WTC11 (cell line): ENCODE results near the gene IL1RAPL2. TPM values are rescaled to one million over a fixed set of nuclear protein-coding genes. Genes with fewer than 3 reads are reported as not detected.

Source experiments
- ATAC-seq: fragments of 200-7000 bp; cut with Tn5 transposase; 2 replicates; pipeline ENCODE4 v1.10.0; 2021; ENCODE audit warnings: mild to moderate bottlenecking, moderate library complexity
- CTCF ChIA-PET: fragments of 300-600 bp; sonication (Branson Sonifier 250); formaldehyde crosslinking; loops from one replicate; lab custom pipeline; 2021; ENCODE audit warnings: antibody characterized with exemption; lab: Charles Lee
- POLR2A ChIA-PET: fragments of 350-600 bp; sonication (Branson Sonifier 250); formaldehyde crosslinking; loops from one replicate; lab custom pipeline; 2021; ENCODE audit warnings: antibody characterized with exemption; lab: Charles Lee
- DNase-seq: peaks from one replicate; pipeline ENCODE4 v3.0.0; 2021; ENCODE audit warnings: low spot score
- H3K27ac Mint-ChIP-seq: 2 replicates; pipeline ENCODE4 v1.8.0; 2021; ENCODE audit warnings: mixed read lengths
- H3K27me3 Mint-ChIP-seq: 2 replicates; pipeline ENCODE4 v1.8.0; 2021; ENCODE audit warnings: low read depth, mild to moderate bottlenecking, moderate library complexity, mixed read lengths
- H3K36me3 Mint-ChIP-seq: 2 replicates; pipeline ENCODE4 v1.8.0; 2021; ENCODE audit warnings: mixed read lengths
- H3K4me1 Mint-ChIP-seq: 2 replicates; pipeline ENCODE4 v1.8.0; 2022; ENCODE audit warnings: mixed read lengths
- H3K4me3 Mint-ChIP-seq: 2 replicates; pipeline ENCODE4 v1.8.0; 2021; ENCODE audit warnings: mild to moderate bottlenecking, moderate library complexity, mixed read lengths
- H3K9me3 Mint-ChIP-seq: 2 replicates; pipeline ENCODE4 v1.8.0; 2021; ENCODE audit warnings: mixed read lengths
- ATF1 ChIP-seq: sonication (generic); formaldehyde crosslinking; IDR thresholded peaks from 2 replicates; pipeline ENCODE4 v1.8.1; 2023; ENCODE audit warnings: mild to moderate bottlenecking, moderate library complexity, missing genetic modification reagents
- E2F5 ChIP-seq: sonication (generic); formaldehyde crosslinking; IDR thresholded peaks from 2 replicates; pipeline ENCODE4 v1.8.1; 2022; ENCODE audit warnings: mild to moderate bottlenecking, moderate library complexity, missing genetic modification reagents
- ELF4 ChIP-seq: sonication (generic); formaldehyde crosslinking; IDR thresholded peaks from 2 replicates; pipeline ENCODE4 v1.8.1; 2022; ENCODE audit warnings: low read depth, mild to moderate bottlenecking, moderate library complexity, missing genetic modification reagents
- FOXK1 ChIP-seq: sonication (generic); formaldehyde crosslinking; IDR thresholded peaks from 2 replicates; pipeline ENCODE4 v1.8.0; 2022; ENCODE audit warnings: mild to moderate bottlenecking, moderate library complexity, missing genetic modification reagents
- GTF2I ChIP-seq: fragments of 250-450 bp; sonication (Bioruptor Pico); conservative IDR thresholded peaks from 2 replicates; pipeline ENCODE4 v1.4.0; 2021; ENCODE audit warnings: mild to moderate bottlenecking
- JAZF1 ChIP-seq: fragments of 250-450 bp; sonication (Bioruptor Pico); IDR thresholded peaks from 2 replicates; pipeline ENCODE4 v1.9.0; 2021; ENCODE audit warnings: moderate library complexity, mild to moderate bottlenecking, inconsistent platforms
- NFE2L1 ChIP-seq: sonication (generic); formaldehyde crosslinking; IDR thresholded peaks from 2 replicates; pipeline ENCODE4 v1.8.1; 2023; ENCODE audit warnings: missing genetic modification reagents
- NR3C1 ChIP-seq: sonication (generic); formaldehyde crosslinking; conservative IDR thresholded peaks from 2 replicates; pipeline ENCODE4 v1.8.1; 2023; ENCODE audit warnings: low read depth, mild to moderate bottlenecking, missing genetic modification reagents
- OVOL2 ChIP-seq: fragments of 250-450 bp; sonication (Bioruptor Pico); IDR thresholded peaks from 2 replicates; pipeline ENCODE4 v1.9.0; 2021; ENCODE audit warnings: mild to moderate bottlenecking, borderline replicate concordance
- SMAD4 ChIP-seq: sonication (generic); formaldehyde crosslinking; IDR thresholded peaks from 2 replicates; pipeline ENCODE4 v1.8.0; 2022; ENCODE audit warnings: mild to moderate bottlenecking, missing genetic modification reagents
- SP1 ChIP-seq: sonication (generic); formaldehyde crosslinking; conservative IDR thresholded peaks from 2 replicates; pipeline ENCODE4 v1.8.1; 2022; ENCODE audit warnings: missing genetic modification reagents
- ZNF281 ChIP-seq: sonication (generic); formaldehyde crosslinking; IDR thresholded peaks from 2 replicates; pipeline ENCODE4 v1.8.0; 2023; ENCODE audit warnings: mild to moderate bottlenecking, missing genetic modification reagents
- ZNF416 ChIP-seq: fragments of 250-450 bp; sonication (Bioruptor Pico); IDR thresholded peaks from 2 replicates; pipeline ENCODE4 v1.9.0; 2021; ENCODE audit warnings: mild to moderate bottlenecking, inconsistent platforms
- ZNF671 ChIP-seq: fragments of 250-450 bp; sonication (Bioruptor Pico); IDR thresholded peaks from 2 replicates; pipeline ENCODE4 v1.8.0; 2021; ENCODE audit warnings: mild to moderate bottlenecking
- total RNA-seq: library from RNA; stranded (reverse); gene quantifications from 3 replicates; pipeline ENCODE4 v1.2.3, GENCODE V29; 2021
- TF ChIP-seq, protein P1 (sequence below): sonication (generic); formaldehyde crosslinking; IDR thresholded peaks from 2 replicates; pipeline ENCODE4 v1.8.0; 2023; ENCODE audit warnings: missing genetic modification reagents, mild to moderate bottlenecking, borderline replicate concordance
- TF ChIP-seq, protein P2 (sequence below): sonication (generic); formaldehyde crosslinking; IDR thresholded peaks from 2 replicates; pipeline ENCODE4 v1.8.1; 2023; ENCODE audit warnings: mild to moderate bottlenecking, missing genetic modification reagents
- TF ChIP-seq, protein P3 (sequence below): fragments of 200-600 bp; IDR thresholded peaks from 2 replicates; pipeline ENCODE4 v1.8.0; 2022; ENCODE audit warnings: antibody characterized with exemption
- TF ChIP-seq, protein P4 (sequence below): sonication (generic); formaldehyde crosslinking; IDR thresholded peaks from 2 replicates; pipeline ENCODE4 v1.8.1; 2022; ENCODE audit warnings: mild to moderate bottlenecking, missing genetic modification reagents, moderate library complexity, borderline replicate concordance

The IL1RAPL2 gene
- total RNA-seq, 1 experiment from 2014 or later = 0.09 TPM

DNA sequence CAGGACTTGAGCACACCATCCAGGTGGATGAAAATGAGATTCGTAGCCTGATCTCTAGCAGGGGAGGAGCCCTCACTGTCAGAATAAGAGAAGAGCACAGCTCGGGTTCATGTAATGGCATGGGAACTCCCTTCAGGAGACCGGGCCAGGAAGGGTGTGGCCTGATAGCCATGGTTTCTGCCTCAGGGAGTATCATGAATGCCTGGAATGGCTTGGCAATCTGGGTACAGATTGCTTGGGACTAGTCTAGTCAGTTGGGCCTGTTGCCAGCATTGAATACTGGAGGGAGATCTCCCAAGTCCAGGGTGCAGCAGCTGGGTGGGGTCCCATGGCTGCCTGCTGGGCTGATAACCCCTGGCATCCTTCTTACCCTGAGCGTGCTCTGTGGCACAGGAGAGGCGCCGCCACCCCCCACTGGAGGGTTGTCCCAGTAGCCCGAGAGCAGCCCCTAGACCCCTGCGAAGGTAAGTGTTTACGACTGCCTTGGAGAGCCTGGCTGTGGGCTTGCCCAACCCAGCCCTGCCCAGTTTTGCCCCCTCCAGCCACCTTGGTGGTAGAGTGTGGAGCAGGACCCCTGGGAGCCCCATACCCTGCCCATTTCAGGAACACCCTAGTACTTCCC lies 355.7 kb downstream of the IL1RAPL2 start (continued):
- TF ChIP-seq, protein P1, sequence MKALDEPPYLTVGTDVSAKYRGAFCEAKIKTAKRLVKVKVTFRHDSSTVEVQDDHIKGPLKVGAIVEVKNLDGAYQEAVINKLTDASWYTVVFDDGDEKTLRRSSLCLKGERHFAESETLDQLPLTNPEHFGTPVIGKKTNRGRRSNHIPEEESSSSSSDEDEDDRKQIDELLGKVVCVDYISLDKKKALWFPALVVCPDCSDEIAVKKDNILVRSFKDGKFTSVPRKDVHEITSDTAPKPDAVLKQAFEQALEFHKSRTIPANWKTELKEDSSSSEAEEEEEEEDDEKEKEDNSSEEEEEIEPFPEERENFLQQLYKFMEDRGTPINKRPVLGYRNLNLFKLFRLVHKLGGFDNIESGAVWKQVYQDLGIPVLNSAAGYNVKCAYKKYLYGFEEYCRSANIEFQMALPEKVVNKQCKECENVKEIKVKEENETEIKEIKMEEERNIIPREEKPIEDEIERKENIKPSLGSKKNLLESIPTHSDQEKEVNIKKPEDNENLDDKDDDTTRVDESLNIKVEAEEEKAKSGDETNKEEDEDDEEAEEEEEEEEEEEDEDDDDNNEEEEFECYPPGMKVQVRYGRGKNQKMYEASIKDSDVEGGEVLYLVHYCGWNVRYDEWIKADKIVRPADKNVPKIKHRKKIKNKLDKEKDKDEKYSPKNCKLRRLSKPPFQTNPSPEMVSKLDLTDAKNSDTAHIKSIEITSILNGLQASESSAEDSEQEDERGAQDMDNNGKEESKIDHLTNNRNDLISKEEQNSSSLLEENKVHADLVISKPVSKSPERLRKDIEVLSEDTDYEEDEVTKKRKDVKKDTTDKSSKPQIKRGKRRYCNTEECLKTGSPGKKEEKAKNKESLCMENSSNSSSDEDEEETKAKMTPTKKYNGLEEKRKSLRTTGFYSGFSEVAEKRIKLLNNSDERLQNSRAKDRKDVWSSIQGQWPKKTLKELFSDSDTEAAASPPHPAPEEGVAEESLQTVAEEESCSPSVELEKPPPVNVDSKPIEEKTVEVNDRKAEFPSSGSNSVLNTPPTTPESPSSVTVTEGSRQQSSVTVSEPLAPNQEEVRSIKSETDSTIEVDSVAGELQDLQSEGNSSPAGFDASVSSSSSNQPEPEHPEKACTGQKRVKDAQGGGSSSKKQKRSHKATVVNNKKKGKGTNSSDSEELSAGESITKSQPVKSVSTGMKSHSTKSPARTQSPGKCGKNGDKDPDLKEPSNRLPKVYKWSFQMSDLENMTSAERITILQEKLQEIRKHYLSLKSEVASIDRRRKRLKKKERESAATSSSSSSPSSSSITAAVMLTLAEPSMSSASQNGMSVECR (CRISPR knock-in tag) = no peak
- no peak for TF ChIP-seq E2F5 (CRISPR knock-in tag)
- no peak for TF ChIP-seq NFE2L1
- no peak for TF ChIP-seq NR3C1 (CRISPR knock-in tag)
- TF ChIP-seq SMAD4 (CRISPR knock-in tag) = no peak
- no peak for TF ChIP-seq ZNF671 (CRISPR knock-in tag)
- TF ChIP-seq, protein P2, sequence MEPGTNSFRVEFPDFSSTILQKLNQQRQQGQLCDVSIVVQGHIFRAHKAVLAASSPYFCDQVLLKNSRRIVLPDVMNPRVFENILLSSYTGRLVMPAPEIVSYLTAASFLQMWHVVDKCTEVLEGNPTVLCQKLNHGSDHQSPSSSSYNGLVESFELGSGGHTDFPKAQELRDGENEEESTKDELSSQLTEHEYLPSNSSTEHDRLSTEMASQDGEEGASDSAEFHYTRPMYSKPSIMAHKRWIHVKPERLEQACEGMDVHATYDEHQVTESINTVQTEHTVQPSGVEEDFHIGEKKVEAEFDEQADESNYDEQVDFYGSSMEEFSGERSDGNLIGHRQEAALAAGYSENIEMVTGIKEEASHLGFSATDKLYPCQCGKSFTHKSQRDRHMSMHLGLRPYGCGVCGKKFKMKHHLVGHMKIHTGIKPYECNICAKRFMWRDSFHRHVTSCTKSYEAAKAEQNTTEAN (CRISPR knock-in tag) = no peak

DNA sequence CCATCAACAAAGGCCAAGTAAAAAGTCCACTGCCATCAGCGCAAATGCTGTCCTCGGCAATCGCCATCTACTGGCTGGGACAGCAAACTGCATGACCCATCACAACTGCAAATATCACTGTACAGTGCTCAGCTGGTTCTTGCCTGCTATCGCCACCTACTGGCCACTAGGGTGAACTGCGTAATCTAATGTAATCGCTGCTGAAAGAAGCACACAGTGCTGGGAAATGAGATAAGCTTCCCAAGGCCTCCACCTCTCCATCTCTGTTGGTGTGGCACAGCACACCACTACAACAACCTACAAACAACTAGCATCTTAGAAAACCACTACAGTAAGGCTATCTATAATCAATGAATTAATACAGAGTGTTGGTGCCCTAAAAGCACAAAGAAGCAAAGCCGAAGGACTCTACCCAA lies 356.2 kb downstream of the IL1RAPL2 start:
- CTCF ChIA-PET = interaction anchor here (0.6 to 2.5 kb wide), 19 partner anchors 9 to 400 kb away, joined by 3 to 29 read pairs (median 4); partner anchors contain the start of gene IL1RAPL2
- Mint-ChIP-seq H3K36me3 (no peaks in the 10 kb centered on the region), H3K4me1 (peaks cover 2% of the 10 kb centered on the region; the same call in 1 of the 2 replicates)
- no peak for TF ChIP-seq ELF4 (CRISPR knock-in tag)
- TF ChIP-seq, protein P3, sequence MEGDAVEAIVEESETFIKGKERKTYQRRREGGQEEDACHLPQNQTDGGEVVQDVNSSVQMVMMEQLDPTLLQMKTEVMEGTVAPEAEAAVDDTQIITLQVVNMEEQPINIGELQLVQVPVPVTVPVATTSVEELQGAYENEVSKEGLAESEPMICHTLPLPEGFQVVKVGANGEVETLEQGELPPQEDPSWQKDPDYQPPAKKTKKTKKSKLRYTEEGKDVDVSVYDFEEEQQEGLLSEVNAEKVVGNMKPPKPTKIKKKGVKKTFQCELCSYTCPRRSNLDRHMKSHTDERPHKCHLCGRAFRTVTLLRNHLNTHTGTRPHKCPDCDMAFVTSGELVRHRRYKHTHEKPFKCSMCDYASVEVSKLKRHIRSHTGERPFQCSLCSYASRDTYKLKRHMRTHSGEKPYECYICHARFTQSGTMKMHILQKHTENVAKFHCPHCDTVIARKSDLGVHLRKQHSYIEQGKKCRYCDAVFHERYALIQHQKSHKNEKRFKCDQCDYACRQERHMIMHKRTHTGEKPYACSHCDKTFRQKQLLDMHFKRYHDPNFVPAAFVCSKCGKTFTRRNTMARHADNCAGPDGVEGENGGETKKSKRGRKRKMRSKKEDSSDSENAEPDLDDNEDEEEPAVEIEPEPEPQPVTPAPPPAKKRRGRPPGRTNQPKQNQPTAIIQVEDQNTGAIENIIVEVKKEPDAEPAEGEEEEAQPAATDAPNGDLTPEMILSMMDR = peak; percentile 85
- TF ChIP-seq, all 79 proteins: peak for 1
- ATAC-seq (peak; percentile 98), DNase-seq (peak; percentile 74)
- H3K4me3 Mint-ChIP-seq = no peak overlapping the region
- POLR2A ChIA-PET = no interaction called here
- no peak overlapping the region for H3K27ac Mint-ChIP-seq
- H3K27me3 Mint-ChIP-seq = no peaks in the 10 kb centered on the region
- no peaks in the 10 kb centered on the region for H3K9me3 Mint-ChIP-seq

- Mint-ChIP-seq H3K36me3 (no peaks in the 10 kb centered on the region), H3K4me3 (no peak overlapping the region), H3K9me3 (no peaks in the 10 kb centered on the region), H3K27me3 (no peaks in the 10 kb centered on the region), H3K27ac (no peak overlapping the region), H3K4me1 (no peaks in the 10 kb centered on the region)
- ChIA-PET CTCF (no interaction called here), POLR2A (no interaction called here)
- ATAC-seq (no peak), DNase-seq (no peak)
- TF ChIP-seq JAZF1 (no peak), GTF2I (CRISPR knock-in tag) (no peak)
These were observed 363.3 kb downstream of the IL1RAPL2 start for GRCh38 chrX:104929324-104929723.

DNA sequence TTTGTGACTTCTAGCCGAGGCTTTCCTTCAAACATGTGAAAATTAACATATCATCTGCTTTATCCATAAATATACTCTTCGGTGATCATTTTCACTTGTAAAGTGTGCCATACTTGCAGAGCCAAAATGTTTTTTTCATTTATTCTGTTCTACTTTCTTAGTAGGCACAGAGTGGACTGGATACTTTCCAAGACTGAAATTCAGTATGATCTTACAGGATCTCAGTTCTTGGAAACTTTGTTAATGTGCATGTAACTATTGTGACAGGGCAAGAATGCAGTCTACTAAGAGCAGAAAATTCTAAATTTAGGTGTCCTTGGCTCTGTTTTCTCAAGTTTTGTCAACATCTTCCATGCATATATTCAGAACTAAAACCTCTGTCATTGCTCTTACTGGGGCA lies 369.6 kb downstream of the IL1RAPL2 start:
- ATAC-seq = no peak
- ChIA-PET CTCF (no interaction called here), POLR2A (no interaction called here)
- no peak for DNase-seq
- Mint-ChIP-seq H3K9me3 (peaks cover 3% of the 10 kb centered on the region; the same call in 1 of the 2 replicates), H3K4me1 (0 out of 2 replicates have a peak, but pooled peaks cover 3% of the 10 kb centered on the region), H3K27ac (no peak overlapping the region), H3K36me3 (no peaks in the 10 kb centered on the region), H3K4me3 (no peak overlapping the region), H3K27me3 (no peaks in the 10 kb centered on the region)
- TF ChIP-seq ZNF671 (CRISPR knock-in tag) = no peak
- TF ChIP-seq SP1 = no peak
- no peak for TF ChIP-seq ZNF416
- TF ChIP-seq ATF1 (CRISPR knock-in tag) = no peak
- no peak for TF ChIP-seq FOXK1
- no peak for TF ChIP-seq ZNF281 (CRISPR knock-in tag)
- no peak for TF ChIP-seq OVOL2
- TF ChIP-seq, protein P4, sequence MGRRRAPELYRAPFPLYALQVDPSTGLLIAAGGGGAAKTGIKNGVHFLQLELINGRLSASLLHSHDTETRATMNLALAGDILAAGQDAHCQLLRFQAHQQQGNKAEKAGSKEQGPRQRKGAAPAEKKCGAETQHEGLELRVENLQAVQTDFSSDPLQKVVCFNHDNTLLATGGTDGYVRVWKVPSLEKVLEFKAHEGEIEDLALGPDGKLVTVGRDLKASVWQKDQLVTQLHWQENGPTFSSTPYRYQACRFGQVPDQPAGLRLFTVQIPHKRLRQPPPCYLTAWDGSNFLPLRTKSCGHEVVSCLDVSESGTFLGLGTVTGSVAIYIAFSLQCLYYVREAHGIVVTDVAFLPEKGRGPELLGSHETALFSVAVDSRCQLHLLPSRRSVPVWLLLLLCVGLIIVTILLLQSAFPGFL (CRISPR knock-in tag) = no peak
